HepG2 (cell line): ENCODE measurements around the gene ZNF483. TPM values are rescaled to one million over a fixed set of nuclear protein-coding genes. Genes with fewer than 3 reads are reported as not detected.
A peak's percentile ranks its signal among the peaks of the same experiment; 100 is the strongest.

Experiments
- ATAC-seq: fragments of 200-7000 bp; cut with Tn5 transposase; 3 replicates; pipeline ENCODE4 v1.9.1; 2020; ENCODE audit warnings: mild to moderate bottlenecking, moderate library complexity
- BruUV-seq: library from RNA; stranded (reverse); fragments of 400-500 nt; replicated peaks from 2 replicates; lab custom pipeline; 2021; lab: Mats Ljungman, UMichigan
- CTCF ChIA-PET: fragments of 300-600 bp; formaldehyde crosslinking; extraction: SDS; loops from one replicate; lab custom pipeline; 2021; ENCODE audit warnings: low total read pairs, inconsistent platforms, low intra/inter-chr PET ratio; lab: Yijun Ruan, JAX
- POLR2A ChIA-PET: fragments of 350-600 bp; sonication (Branson Sonifier 250); formaldehyde crosslinking; loops from one replicate; lab custom pipeline; 2020; ENCODE audit warnings: antibody characterized with exemption, inconsistent platforms; lab: Yijun Ruan, JAX
- DNase-seq: peaks from one replicate; pipeline ENCODE4 v3.0.0-alpha.2; 2015; ENCODE audit warnings: low spot score
- FAIRE-seq: peaks from 3 replicates; lab custom pipeline; 2011; peaks lifted over from hg19 to GRCh38; lab: Jason Lieb, UNC
- H2AFZ ChIP-seq: one replicate; pipeline ENCODE4 v1.6.1; 2011; ENCODE audit warnings: low read length, inconsistent platforms
- H3K27ac ChIP-seq: fragments of 300-600 bp; 3 replicates; pipeline ENCODE4 v1.8.0; 2011; ENCODE audit warnings: mixed run types, mild to moderate bottlenecking, mixed read lengths, low read length, inconsistent platforms; ENCODE audit not compliant: insufficient read depth; ENCODE audit errors: extremely low read length
- H3K27me3 ChIP-seq, 2 experiments: fragments of 200-600 bp in 1 of 2; 2 replicates in 1 of 2; 3 replicates in 1 of 2; pipeline versions ENCODE4 v1.6.0 to v1.8.0; 2011; ENCODE audit warnings: low read length in 2 of 2, mild to moderate bottlenecking in 2 of 2, moderate library complexity in 2 of 2, inconsistent platforms in 1 of 2; ENCODE audit not compliant: insufficient read depth in 2 of 2, control insufficient read depth in 1 of 2
- H3K36me3 ChIP-seq, 2 experiments: fragments of 200-600 bp in 1 of 2; replicated peaks in 1 of 2; 2 replicates in 1 of 2; 3 replicates in 1 of 2; pipeline versions ENCODE4 v1.5.1 to v1.8.0; 2011; ENCODE audit warnings: low read length in 2 of 2, inconsistent platforms in 1 of 2; ENCODE audit not compliant: insufficient read depth in 2 of 2, control insufficient read depth in 1 of 2
- H3K4me1 ChIP-seq: 2 replicates; pipeline ENCODE4 v1.5.1; 2012; ENCODE audit warnings: low read length, inconsistent platforms; ENCODE audit not compliant: insufficient read depth
- H3K4me2 ChIP-seq: 2 replicates; pipeline ENCODE4 v1.6.0; 2011; ENCODE audit warnings: low read depth, low read length, inconsistent platforms
- H3K4me3 ChIP-seq, 3 experiments: fragments of 200-600 bp in 1 of 3; sonication (generic), shearing (Covaris generic) in 1 of 3; replicated peaks in 1 of 3; 2 replicates each; pipeline ENCODE4 v1.5.1; 2011 to 2016; ENCODE audit warnings: low read length in 3 of 3, inconsistent platforms in 2 of 3, low read depth in 2 of 3, mild to moderate bottlenecking in 2 of 3, control low read depth in 1 of 3, mixed read lengths in 1 of 3; ENCODE audit not compliant: insufficient read depth in 1 of 3
- H3K79me2 ChIP-seq: one replicate; pipeline ENCODE4 v1.6.1; 2011; ENCODE audit warnings: low read length, inconsistent platforms; ENCODE audit not compliant: insufficient read depth
- H3K9ac ChIP-seq: 2 replicates; pipeline ENCODE4 v1.6.0; 2011; ENCODE audit warnings: mild to moderate bottlenecking, low read depth, low read length, inconsistent platforms; ENCODE audit not compliant: insufficient read depth
- H3K9me3 ChIP-seq: 2 replicates; pipeline ENCODE4 v1.5.1; 2012; ENCODE audit warnings: mild to moderate bottlenecking, low read length
- H4K20me1 ChIP-seq: 2 replicates; pipeline ENCODE4 v1.6.0; 2011; ENCODE audit warnings: inconsistent platforms, mild to moderate bottlenecking, low read length, moderate library complexity; ENCODE audit not compliant: insufficient read depth
- ARHGAP35 ChIP-seq: sonication (generic); formaldehyde crosslinking; IDR thresholded peaks from 2 replicates; pipeline ENCODE4 v1.9.0; 2022; ENCODE audit warnings: mild to moderate bottlenecking, inconsistent platforms, moderate library complexity, missing genetic modification reagents, borderline replicate concordance
- CBX2 ChIP-seq, 2 experiments: fragments of 200-600 bp in 1 of 2; sonication (generic); formaldehyde crosslinking in 1 of 2; IDR thresholded peaks; 2 replicates each; pipeline versions ENCODE4 v1.7.0 to v1.8.1; 2018 to 2022; ENCODE audit warnings: low read depth in 2 of 2, low read length in 1 of 2, mild to moderate bottlenecking in 1 of 2, missing genetic modification reagents in 1 of 2
- CENPX ChIP-seq: sonication (generic); formaldehyde crosslinking; IDR thresholded peaks from 2 replicates; pipeline ENCODE4 v1.9.0; 2021; ENCODE audit warnings: mild to moderate bottlenecking, missing genetic modification reagents, moderate library complexity
- HINFP ChIP-seq: sonication (generic); formaldehyde crosslinking; IDR thresholded peaks from 2 replicates; pipeline ENCODE4 v1.4.0; 2020; ENCODE audit warnings: low read depth, mild to moderate bottlenecking, missing genetic modification reagents
- JUNB ChIP-seq: sonication (generic); formaldehyde crosslinking; IDR thresholded peaks from 2 replicates; pipeline ENCODE4 v1.8.0; 2022; ENCODE audit warnings: missing genetic modification reagents, mild to moderate bottlenecking, borderline replicate concordance
- MAFK ChIP-seq, 2 experiments: IDR thresholded peaks in 1 of 2; conservative IDR thresholded peaks in 1 of 2; 2 replicates each; pipeline ENCODE4 v1.6.1; 2011; ENCODE audit warnings: improper control_type of control experiment in 2 of 2, low read length in 2 of 2
- ONECUT2 ChIP-seq: sonication (generic); formaldehyde crosslinking; IDR thresholded peaks from 2 replicates; pipeline ENCODE4 v1.4.0; 2020; ENCODE audit warnings: missing genetic modification reagents
- SUZ12 ChIP-seq: fragments of 150-350 bp; IDR thresholded peaks from 2 replicates; pipeline ENCODE4 v1.6.1; 2014; ENCODE audit warnings: low read depth, low read length
- ZFYVE20 ChIP-seq: sonication (generic); formaldehyde crosslinking; IDR thresholded peaks from 2 replicates; pipeline ENCODE4 v1.8.0; 2023; ENCODE audit warnings: low read depth, mild to moderate bottlenecking, moderate library complexity, missing genetic modification reagents, borderline replicate concordance
- ZNF572 ChIP-seq: sonication (generic); formaldehyde crosslinking; IDR thresholded peaks from 2 replicates; pipeline ENCODE4 v1.5.1; 2020; ENCODE audit warnings: mild to moderate bottlenecking, missing genetic modification reagents
- ZNF614 ChIP-seq: IDR thresholded peaks from 2 replicates; pipeline ENCODE4 v1.6.1; 2018; ENCODE audit warnings: missing biosample characterization, missing genetic modification reagents, inconsistent platforms, borderline replicate concordance
- ZNF703 ChIP-seq: sonication (generic); formaldehyde crosslinking; IDR thresholded peaks from 2 replicates; pipeline ENCODE4 v1.5.1; 2020; ENCODE audit warnings: missing genetic modification reagents, mild to moderate bottlenecking, moderate library complexity, borderline replicate concordance
- ZUFSP ChIP-seq: sonication (generic); formaldehyde crosslinking; IDR thresholded peaks from 2 replicates; pipeline ENCODE4 v1.9.0; 2021; ENCODE audit warnings: missing genetic modification reagents, mild to moderate bottlenecking, borderline replicate concordance
- WGBS: methylation state at CpG from one replicate; pipeline ENCODE4 v1.1.6; 2017; ENCODE audit warnings: low lambda C conversion rate; 5-methylcytosine and 5-hydroxymethylcytosine counted together
- in situ Hi-C: cut with HindIII; loops from 2 replicates; pipeline ENCODE4 v1.10.0; 2017; ENCODE audit warnings: low pct_unique_long_range_greater_than_20kb; ENCODE audit not compliant: extremely low pct_ligation_motif_present
- intact Hi-C: fragments of 100-400 bp; cut with micrococcal nuclease; formaldehyde crosslinking; loops from one replicate; pipeline ENCODE4 v1.10.0; 2022; ENCODE audit not compliant: unreplicated experiment
- polyA plus RNA-seq, 8 experiments: library from polyadenylated mRNA; depleted of rRNA in 3 of 8; stranded (reverse) in 7 of 8; unstranded in 1 of 8; fragments of >200 nt; fragmentation: Illumina TruSeq in 4 of 8; extraction: Trizol in 4 of 8; gene quantifications; 2 replicates each; pipeline versions ENCODE4 v1.2.1 to v1.2.3, GENCODE V29; 2011 to 2016; ENCODE audit warnings: low read depth in 4 of 8, missing spikeins in 1 of 8, mixed read lengths in 1 of 8; ENCODE audit not compliant: insufficient read depth in 1 of 8
- total RNA-seq, 5 experiments: library from RNA; depleted of rRNA; stranded (reverse); fragments of >200 nt; fragmentation: Illumina TruSeq; extraction: Trizol; gene quantifications; 2 replicates each; pipeline ENCODE4 v1.2.3, GENCODE V29; 2016; ENCODE audit warnings: low read depth in 1 of 5
- TF ChIP-seq, protein P1 (sequence below): sonication (generic); formaldehyde crosslinking; IDR thresholded peaks from 2 replicates; pipeline ENCODE4 v1.5.0; 2020; ENCODE audit warnings: missing genetic modification reagents, mild to moderate bottlenecking, borderline replicate concordance
- TF ChIP-seq, protein P2 (sequence below): sonication (generic); formaldehyde crosslinking; IDR thresholded peaks from 2 replicates; pipeline ENCODE4 v1.8.1; 2022; ENCODE audit warnings: low read depth, mild to moderate bottlenecking, missing genetic modification reagents

Gene ZNF483
- total and polyA plus RNA-seq, 2 of the 13 experiments (the other 11 are each of a cell fraction or from before 2014, with no cell fraction given): 2.0 to 9.5 TPM

GRCh38 chr9:111482694-111483438 is 42.1 kb upstream of the ZNF483 start:
- Histone ChIP-seq H3K4me1 (peaks cover 20% of the 10 kb centered on the region), H4K20me1 (peaks cover 11% of the 10 kb centered on the region; the same call in 1 of the 2 replicates), H3K9me3 (no peaks in the 10 kb centered on the region), H3K79me2 (peaks cover 49% of the 10 kb centered on the region), H3K4me2 (peak overlapping the region; percentile 75), H3K4me3 (peak overlapping the region; percentile 83 to 95 (median 84)), H2AFZ (no peak overlapping the region), H3K9ac (peak overlapping the region; percentile 87), H3K36me3 (0 out of 5 replicates have a peak, but pooled peaks cover 0 to 2% of the 10 kb centered on the region in 2 experiments), H3K27ac (peak overlapping the region; percentile 94), H3K27me3 (no peaks in the 10 kb centered on the region)
- WGBS: 1% methylated on average over 18 of the region's 76 CpGs
- in situ Hi-C loops (no loop called here), intact Hi-C loops (loop anchor here (5.0 kb wide), 1 partner anchor 46 kb away; no protein-coding TSS in a partner anchor)
- POLR2A ChIA-PET: interaction anchor here (0.7 to 1.4 kb wide), 3 partner anchors 8 to 148 kb away, joined by 3 to 5 read pairs (median 3); partner anchors contain the start of gene DNAJC25
- CTCF ChIA-PET: no interaction called here
- BruUV-seq: TSS peak; percentile 53
- ATAC-seq (peak; percentile 81), FAIRE-seq (no peak), DNase-seq (peak; percentile 57)
- TF ChIP-seq CENPX (CRISPR knock-in tag) (no peak), ARHGAP35 (no peak; the same call in 1 of the 2 replicates), MAFK (conservative IDR thresholded peaks at IDR 0.05 in 1 of 2, IDR thresholded peaks at IDR 0.05 in 1 of 2; ENCODE audit: low read length in 2 of 2) (no peak), ZFYVE20 (CRISPR knock-in tag) (no peak), ONECUT2 (CRISPR knock-in tag) (no peak), SUZ12 (no peak), HINFP (CRISPR knock-in tag) (no peak), ZNF614 (CRISPR knock-in tag) (0 out of 2 replicates have a peak, but pooled peaks have one; percentile 18), CBX2 (IDR thresholded peaks at IDR 0.05; ENCODE audit: low read depth, low read length) (no peak), CBX2 (CRISPR knock-in tag; IDR thresholded peaks at IDR 0.05; ENCODE audit: low read depth) (no peak), ZUFSP (CRISPR knock-in tag) (no peak), ZNF703 (CRISPR knock-in tag) (no peak), ZNF572 (CRISPR knock-in tag) (no peak), JUNB (CRISPR knock-in tag) (no peak)
- TF ChIP-seq, protein P1, sequence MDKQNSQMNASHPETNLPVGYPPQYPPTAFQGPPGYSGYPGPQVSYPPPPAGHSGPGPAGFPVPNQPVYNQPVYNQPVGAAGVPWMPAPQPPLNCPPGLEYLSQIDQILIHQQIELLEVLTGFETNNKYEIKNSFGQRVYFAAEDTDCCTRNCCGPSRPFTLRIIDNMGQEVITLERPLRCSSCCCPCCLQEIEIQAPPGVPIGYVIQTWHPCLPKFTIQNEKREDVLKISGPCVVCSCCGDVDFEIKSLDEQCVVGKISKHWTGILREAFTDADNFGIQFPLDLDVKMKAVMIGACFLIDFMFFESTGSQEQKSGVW (CRISPR knock-in tag): no peak
- TF ChIP-seq, protein P2, sequence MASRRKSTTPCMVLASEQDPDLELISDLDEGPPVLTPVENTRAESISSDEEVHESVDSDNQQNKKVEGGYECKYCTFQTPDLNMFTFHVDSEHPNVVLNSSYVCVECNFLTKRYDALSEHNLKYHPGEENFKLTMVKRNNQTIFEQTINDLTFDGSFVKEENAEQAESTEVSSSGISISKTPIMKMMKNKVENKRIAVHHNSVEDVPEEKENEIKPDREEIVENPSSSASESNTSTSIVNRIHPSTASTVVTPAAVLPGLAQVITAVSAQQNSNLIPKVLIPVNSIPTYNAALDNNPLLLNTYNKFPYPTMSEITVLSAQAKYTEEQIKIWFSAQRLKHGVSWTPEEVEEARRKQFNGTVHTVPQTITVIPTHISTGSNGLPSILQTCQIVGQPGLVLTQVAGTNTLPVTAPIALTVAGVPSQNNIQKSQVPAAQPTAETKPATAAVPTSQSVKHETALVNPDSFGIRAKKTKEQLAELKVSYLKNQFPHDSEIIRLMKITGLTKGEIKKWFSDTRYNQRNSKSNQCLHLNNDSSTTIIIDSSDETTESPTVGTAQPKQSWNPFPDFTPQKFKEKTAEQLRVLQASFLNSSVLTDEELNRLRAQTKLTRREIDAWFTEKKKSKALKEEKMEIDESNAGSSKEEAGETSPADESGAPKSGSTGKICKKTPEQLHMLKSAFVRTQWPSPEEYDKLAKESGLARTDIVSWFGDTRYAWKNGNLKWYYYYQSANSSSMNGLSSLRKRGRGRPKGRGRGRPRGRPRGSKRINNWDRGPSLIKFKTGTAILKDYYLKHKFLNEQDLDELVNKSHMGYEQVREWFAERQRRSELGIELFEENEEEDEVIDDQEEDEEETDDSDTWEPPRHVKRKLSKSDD (CRISPR knock-in tag): no peak
